CD4-positive, alpha-beta T cell treated with Interferon gamma for 1 hour (primary cell): ENCODE results near the gene STAT3.
"Not testable (repeated sequence)": the region's sequence is repeated elsewhere in the genome, so short reads cannot be mapped to it uniquely, and the experiment has no call there.

ENCODE experiments used
- DNase-seq: peaks from one replicate; pipeline ENCODE4 v3.0.0-alpha.2; 2020

The STAT3 gene

GRCh38 chr17:42345396-42346073 lies 42.7 kb downstream of the STAT3 start:
- no peak for DNase-seq

GRCh38 chr17:42342242-42343008 lies 45.8 kb downstream of the STAT3 start:
- DNase-seq, result no peak

- no peak for DNase-seq
Observed at GRCh38 chr17:42341568-42341967, 46.7 kb downstream of the STAT3 start.

- DNase-seq, result no peak
Observed at GRCh38 chr17:42340691-42341127, 47.5 kb downstream of the STAT3 start.

GRCh38 chr17:42339221-42339620 lies 49.0 kb downstream of the STAT3 start:
- DNase-seq, result no peak

GRCh38 chr17:42338427-42338985 lies 49.7 kb downstream of the STAT3 start:
- DNase-seq, result no peak

GRCh38 chr17:42337442-42337841 lies 50.8 kb downstream of the STAT3 start:
- peak; percentile 54 for DNase-seq

GRCh38 chr17:42334677-42335076 lies 53.6 kb downstream of the STAT3 start:
- no peak for DNase-seq

- DNase-seq, result no peak
Observed at GRCh38 chr17:42333053-42333452, 55.2 kb downstream of the STAT3 start.

GRCh38 chr17:42329025-42329976 lies 58.9 kb downstream of the STAT3 start:
- DNase-seq, result no peak

GRCh38 chr17:42325026-42325425 lies 63.2 kb downstream of the STAT3 start:
- DNase-seq, result no peak

- DNase-seq, result no peak
Observed at GRCh38 chr17:42323268-42323773, 64.9 kb downstream of the STAT3 start.

GRCh38 chr17:42322382-42323267 lies 65.6 kb downstream of the STAT3 start:
- peak; percentile 90 for DNase-seq

GRCh38 chr17:42321555-42321954 lies 66.7 kb downstream of the STAT3 start:
- no peak for DNase-seq

GRCh38 chr17:42317967-42318366 lies 70.3 kb downstream of the STAT3 start:
- not testable (repeated sequence) for DNase-seq

GRCh38 chr17:42317266-42317845 lies 70.9 kb downstream of the STAT3 start:
- DNase-seq, result no peak

- no peak for DNase-seq
Observed at GRCh38 chr17:42316755-42317154, 71.5 kb downstream of the STAT3 start.

- peak; percentile 23 for DNase-seq
Observed at GRCh38 chr17:42315402-42316156, 72.7 kb downstream of the STAT3 start.

GRCh38 chr17:42313773-42314566 lies 74.3 kb downstream of the STAT3 start:
- DNase-seq, result no peak

- no peak for DNase-seq
Observed at GRCh38 chr17:42313389-42313772, 74.9 kb downstream of the STAT3 start.
